ENCODE data around the gene TSC22D2.

DNA sequence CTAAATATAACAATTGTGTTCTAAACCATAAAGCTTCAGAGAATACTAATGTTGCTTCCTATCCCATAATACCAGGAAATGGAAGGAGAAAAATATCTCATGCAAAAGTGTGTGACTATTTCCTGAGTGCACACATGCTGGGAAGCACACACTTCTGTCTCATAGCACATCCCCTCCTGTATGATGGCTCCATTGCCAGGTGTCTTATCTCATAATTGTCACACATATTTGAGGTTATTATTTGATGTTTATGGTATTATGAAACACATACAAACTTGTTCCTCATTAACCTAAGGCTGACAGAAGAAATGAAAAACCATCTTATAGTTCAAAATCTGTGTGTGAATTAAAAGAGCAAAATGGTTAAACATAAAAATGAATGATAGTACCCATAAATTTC is 72.8 kb downstream of the TSC22D2 start:
- no peak for TF ChIP-seq CTCF (IDR thresholded peaks at IDR 0.05; ENCODE audit: insufficient read depth, low read length, poor library complexity, severe bottlenecking)
- no peak for TF ChIP-seq EZH2phosphoT487 (conservative IDR thresholded peaks at IDR 0.05; ENCODE audit: low read length)
